NOMO-1 treated with dmso at 0.1 percent for 144 hours (cell line): ENCODE data around the gene FBRSL1.
"Not testable (repeated sequence)": the region's sequence is repeated elsewhere in the genome, so short reads cannot be mapped to it uniquely, and the experiment has no call there.

Experiments
- DNase-seq: peaks from one replicate; lab custom pipeline; 2025; ENCODE audit not compliant: unreplicated experiment; lab: John Stamatoyannopoulos, UW

The FBRSL1 gene

GRCh38 chr12:132453361-132454192 lies 36.4 kb upstream of the FBRSL1 start:
- DNase-seq = no peak

GRCh38 chr12:132454193-132454932 lies 35.6 kb upstream of the FBRSL1 start:
- no peak for DNase-seq

- no peak for DNase-seq
Observed at GRCh38 chr12:132454933-132455418, 35.0 kb upstream of the FBRSL1 start.

- no peak for DNase-seq
Observed at GRCh38 chr12:132455565-132455964, 34.4 kb upstream of the FBRSL1 start.

GRCh38 chr12:132456186-132456943 lies 33.6 kb upstream of the FBRSL1 start:
- DNase-seq = no peak

- DNase-seq = no peak
Observed at GRCh38 chr12:132456944-132457495, 32.9 kb upstream of the FBRSL1 start.

- DNase-seq = no peak
Observed at GRCh38 chr12:132458441-132458840, 31.5 kb upstream of the FBRSL1 start.

GRCh38 chr12:132458846-132459641 lies 30.9 kb upstream of the FBRSL1 start:
- no peak for DNase-seq

GRCh38 chr12:132460571-132460970 lies 29.4 kb upstream of the FBRSL1 start:
- DNase-seq = no peak

GRCh38 chr12:132461526-132461925 lies 28.4 kb upstream of the FBRSL1 start:
- DNase-seq = no peak

- DNase-seq = no peak
Observed at GRCh38 chr12:132462788-132463187, 27.2 kb upstream of the FBRSL1 start.

- DNase-seq = not testable (repeated sequence)
Observed at GRCh38 chr12:132463284-132463924, 26.5 kb upstream of the FBRSL1 start.

- not testable (repeated sequence) for DNase-seq
Observed at GRCh38 chr12:132464304-132464703, 25.6 kb upstream of the FBRSL1 start.

- DNase-seq = no peak
Observed at GRCh38 chr12:132464820-132465219, 25.1 kb upstream of the FBRSL1 start.

GRCh38 chr12:132465269-132466190 lies 24.4 kb upstream of the FBRSL1 start:
- no peak for DNase-seq

- DNase-seq = no peak
Observed at GRCh38 chr12:132466241-132467201, 23.4 kb upstream of the FBRSL1 start.

GRCh38 chr12:132467511-132467910 lies 22.4 kb upstream of the FBRSL1 start:
- no peak for DNase-seq

GRCh38 chr12:132469423-132469822 lies 20.5 kb upstream of the FBRSL1 start:
- no peak for DNase-seq
